Measurements from ENCODE around the gene TRMT112. TPM values are rescaled to one million over a fixed set of nuclear protein-coding genes. Genes with fewer than 3 reads are reported as not detected.

Gene TRMT112
- total RNA-seq, 1 donor from 2014 or later, result 587 TPM

DNA sequence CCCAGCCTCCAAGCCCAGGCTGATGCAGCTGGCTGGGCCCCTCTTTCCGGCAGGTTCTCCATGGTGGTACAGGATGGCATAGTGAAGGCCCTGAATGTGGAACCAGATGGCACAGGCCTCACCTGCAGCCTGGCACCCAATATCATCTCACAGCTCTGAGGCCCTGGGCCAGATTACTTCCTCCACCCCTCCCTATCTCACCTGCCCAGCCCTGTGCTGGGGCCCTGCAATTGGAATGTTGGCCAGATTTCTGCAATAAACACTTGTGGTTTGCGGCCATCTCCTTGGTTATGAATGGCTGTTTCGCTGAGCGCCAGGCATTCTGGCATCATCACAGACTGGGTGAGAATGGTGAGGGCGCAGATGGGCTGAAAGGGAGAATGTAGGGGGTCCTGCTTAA is 4.2 kb upstream of the TRMT112 start:
- DNase-seq (ENCODE audit: low read depth), result peak; percentile 83
- TF ChIP-seq CTCF (IDR thresholded peaks at IDR 0.05; ENCODE audit: insufficient read depth, low read length, severe bottlenecking), result no peak
- no peaks in the 10 kb centered on the region for H3K27me3 ChIP-seq (ENCODE audit: control insufficient read depth, insufficient read depth, low read length)
- H3K36me3 ChIP-seq (ENCODE audit: control insufficient read depth, insufficient read depth, low read length), result peaks cover 16% of the 10 kb centered on the region
- no peak for FAIRE-seq
- H3K4me3 ChIP-seq (ENCODE audit: low read depth, low read length), result no peak overlapping the region

- H3K36me3 ChIP-seq (ENCODE audit: control insufficient read depth, insufficient read depth, low read length), result peaks cover 17% of the 10 kb centered on the region
- TF ChIP-seq CTCF (IDR thresholded peaks at IDR 0.05; ENCODE audit: insufficient read depth, low read length, severe bottlenecking), result no peak
- H3K4me3 ChIP-seq (ENCODE audit: low read depth, low read length), result no peak overlapping the region
- peak; percentile 55 for FAIRE-seq
- no peaks in the 10 kb centered on the region for H3K27me3 ChIP-seq (ENCODE audit: control insufficient read depth, insufficient read depth, low read length)
- DNase-seq (ENCODE audit: low read depth), result no peak
These were observed 3.7 kb upstream of the TRMT112 start for GRCh38 chr11:64321026-64321425.

GRCh38 chr11:64320556-64320955 is 3.2 kb upstream of the TRMT112 start:
- FAIRE-seq, result no peak
- DNase-seq (ENCODE audit: low read depth), result no peak
- Histone ChIP-seq H3K36me3 (ENCODE audit: control insufficient read depth, insufficient read depth, low read length) (peaks cover 18% of the 10 kb centered on the region), H3K27me3 (ENCODE audit: control insufficient read depth, insufficient read depth, low read length) (no peaks in the 10 kb centered on the region), H3K4me3 (ENCODE audit: low read depth, low read length) (no peak overlapping the region)
- TF ChIP-seq CTCF (IDR thresholded peaks at IDR 0.05; ENCODE audit: insufficient read depth, low read length, severe bottlenecking), result no peak

- DNase-seq (ENCODE audit: low read depth) (no peak), FAIRE-seq (no peak)
- Histone ChIP-seq H3K4me3 (ENCODE audit: low read depth, low read length) (peak overlapping the region; percentile 76), H3K36me3 (ENCODE audit: control insufficient read depth, insufficient read depth, low read length) (peaks cover 22% of the 10 kb centered on the region), H3K27me3 (ENCODE audit: control insufficient read depth, insufficient read depth, low read length) (no peaks in the 10 kb centered on the region)
- TF ChIP-seq CTCF (IDR thresholded peaks at IDR 0.05; ENCODE audit: insufficient read depth, low read length, severe bottlenecking), result no peak
These were observed 1.7 kb upstream of the TRMT112 start for GRCh38 chr11:64318766-64319761.

- H3K27me3 ChIP-seq (ENCODE audit: control insufficient read depth, insufficient read depth, low read length), result no peaks in the 10 kb centered on the region
- DNase-seq (ENCODE audit: low read depth), result peak; percentile 91
- TF ChIP-seq CTCF (IDR thresholded peaks at IDR 0.05; ENCODE audit: insufficient read depth, low read length, severe bottlenecking), result peak; percentile 65
- H3K4me3 ChIP-seq (ENCODE audit: low read depth, low read length), result peak within 1 kb of the TSS; percentile 76
- FAIRE-seq, result no peak
- H3K36me3 ChIP-seq (ENCODE audit: control insufficient read depth, insufficient read depth, low read length), result peaks cover 26% of the 10 kb centered on the region
These were observed 804 bp upstream of the TRMT112 start, which contains the start of gene PRDX5 for GRCh38 chr11:64317961-64318765. PRDX5 (plus strand) TSS chr11:64318121; CDS start chr11:64318216, 95 bp downstream.

All from bronchial epithelial cell (primary cell).